K562 treated with DMSO at 1 percent for 24 hours (cell line): ENCODE measurements around the gene BPIFB3. TPM values are rescaled to one million over a fixed set of nuclear protein-coding genes. Genes with fewer than 3 reads are reported as not detected.

Experiments used
- total RNA-seq: library from RNA; unstranded; fragments of 300-600 nt; gene quantifications from 2 replicates; pipeline ENCODE4 v1.2.3, GENCODE V29; 2022; ENCODE audit warnings: low read depth; ENCODE audit not compliant: insufficient read depth

The BPIFB3 gene
- not detected in 2 replicates for total RNA-seq

GRCh38 chr20:33053291-33054106, at the start of gene BPIFB3:
BPIFB3 (plus strand) TSS chr20:33053903; CDS start chr20:33055436, 1,533 bp downstream.

GRCh38 chr20:33004141-33004751, 49.5 kb upstream of the BPIFB3 start, which contains the start of gene SUN5:
SUN5 (minus strand) TSS chr20:33004433; CDS start chr20:33004340, 93 bp downstream.

GRCh38 chr20:33007376-33008335, 46.0 kb upstream of the BPIFB3 start, which contains the start of gene BPIFB2:
BPIFB2 (plus strand) TSS chr20:33007704; CDS start chr20:33008575, 871 bp downstream.

GRCh38 chr20:33031531-33031930, 22.2 kb upstream of the BPIFB3 start, which contains the start of gene BPIFB6:
BPIFB6 (plus strand) TSS chr20:33031648; CDS start chr20:33031648, 0 bp downstream.

GRCh38 chr20:33079259-33079658, 25.6 kb downstream of the BPIFB3 start, which contains the start of gene BPIFB4:
BPIFB4 (plus strand) TSS chr20:33079643; CDS start chr20:33081527, 1,884 bp downstream.

Other genes starting within 250 kb of the BPIFB3 start
- 89.0 and 108 TPM in 2 replicates for gene MAPRE1, start 233.9 kb upstream of the BPIFB3 start, total RNA-seq
- gene EFCAB8, start 195.0 kb upstream of the BPIFB3 start, total RNA-seq, result 0.15 TPM in 1 of 2 replicates, not detected in the other
- not detected in 2 replicates for gene SUN5, start 49.5 kb upstream of the BPIFB3 start, total RNA-seq
- gene BPIFB2, start 46.2 kb upstream of the BPIFB3 start, total RNA-seq, result not detected in 2 replicates
- not detected in 2 replicates for gene BPIFB6, start 22.3 kb upstream of the BPIFB3 start, total RNA-seq
- not detected in 2 replicates for gene BPIFB4, start 25.7 kb downstream of the BPIFB3 start, total RNA-seq
- gene BPIFA2, start 114.3 kb downstream of the BPIFB3 start, total RNA-seq, result not detected in 2 replicates
- not detected in 2 replicates for gene BPIFA3, start 163.4 kb downstream of the BPIFB3 start, total RNA-seq
- gene BPIFA1, start 182.1 kb downstream of the BPIFB3 start, total RNA-seq, result not detected in 2 replicates
- not detected in 2 replicates for gene BPIFB1, start 229.3 kb downstream of the BPIFB3 start, total RNA-seq